GM15510 (cell line): ENCODE measurements around the gene CSNK1G1.

Experiments used
- POLR2A ChIP-seq: IDR thresholded peaks from 3 replicates; pipeline ENCODE4 v1.6.1; 2011; ENCODE audit warnings: borderline replicate concordance; ENCODE audit not compliant: insufficient read length; ENCODE audit errors: extremely low read depth

CSNK1G1 gene

GRCh38 chr15:64232400-64232799, 123.6 kb downstream of the CSNK1G1 start:
- TF ChIP-seq POLR2A = no peak

GRCh38 chr15:64229129-64229724, 126.7 kb downstream of the CSNK1G1 start:
- TF ChIP-seq POLR2A = no peak

- no peak for TF ChIP-seq POLR2A
Measured at GRCh38 chr15:64225804-64226203, 130.2 kb downstream of the CSNK1G1 start.

GRCh38 chr15:64224511-64224910, 131.5 kb downstream of the CSNK1G1 start:
- TF ChIP-seq POLR2A = no peak

- TF ChIP-seq POLR2A = no peak
Measured at GRCh38 chr15:64223882-64224281, 132.1 kb downstream of the CSNK1G1 start.

- TF ChIP-seq POLR2A = no peak
Measured at GRCh38 chr15:64222573-64223366, 133.2 kb downstream of the CSNK1G1 start.

GRCh38 chr15:64216730-64217428, 139.1 kb downstream of the CSNK1G1 start:
- no peak for TF ChIP-seq POLR2A

GRCh38 chr15:64216196-64216595, 139.8 kb downstream of the CSNK1G1 start:
- TF ChIP-seq POLR2A = no peak

GRCh38 chr15:64213646-64214045, 142.3 kb downstream of the CSNK1G1 start:
- TF ChIP-seq POLR2A = no peak

GRCh38 chr15:64211696-64212095, 144.3 kb downstream of the CSNK1G1 start:
- no peak for TF ChIP-seq POLR2A

- TF ChIP-seq POLR2A = no peak
Measured at GRCh38 chr15:64210371-64210770, 145.6 kb downstream of the CSNK1G1 start.

- no peak for TF ChIP-seq POLR2A
Measured at GRCh38 chr15:64209680-64210334, 146.2 kb downstream of the CSNK1G1 start.

GRCh38 chr15:64205202-64205601, 150.8 kb downstream of the CSNK1G1 start:
- TF ChIP-seq POLR2A = no peak

- TF ChIP-seq POLR2A = no peak
Measured at GRCh38 chr15:64197425-64197824, 158.5 kb downstream of the CSNK1G1 start.

- no peak for TF ChIP-seq POLR2A
Measured at GRCh38 chr15:64193971-64194370, 162.0 kb downstream of the CSNK1G1 start.

GRCh38 chr15:64191971-64192830, 163.8 kb downstream of the CSNK1G1 start:
- TF ChIP-seq POLR2A = no peak
